ENCODE measurements around the gene RIN2.

The RIN2 gene

GRCh38 chr20:19781235-19781634 is 23.2 kb downstream of the RIN2 start:
- Mint-ChIP-seq H3K4me3 (no peak overlapping the region), H3K9me3 (no peaks in the 10 kb centered on the region), H3K36me3 (ENCODE audit: low read depth) (peaks cover 12% of the 10 kb centered on the region), H3K4me1 (peaks cover 51% of the 10 kb centered on the region), H3K27me3 (ENCODE audit: low read depth) (no peaks in the 10 kb centered on the region), H3K27ac (peak overlapping the region in 1 of 3 experiments; percentile 20)
- TF ChIP-seq CTCF (IDR thresholded peaks at IDR 0.05; ENCODE audit: unreplicated experiment in 3 of 3): no peak

- Mint-ChIP-seq H3K27me3 (ENCODE audit: low read depth) (no peaks in the 10 kb centered on the region), H3K27ac (peak overlapping the region in 1 of 3 experiments; percentile 14), H3K36me3 (ENCODE audit: low read depth) (peaks cover 12% of the 10 kb centered on the region), H3K9me3 (no peaks in the 10 kb centered on the region), H3K4me3 (no peak overlapping the region), H3K4me1 (peaks cover 57% of the 10 kb centered on the region)
- TF ChIP-seq CTCF (IDR thresholded peaks at IDR 0.05; ENCODE audit: unreplicated experiment in 3 of 3): no peak
These were observed 24.6 kb downstream of the RIN2 start for GRCh38 chr20:19782669-19783068.

GRCh38 chr20:19783966-19784401 is 25.9 kb downstream of the RIN2 start:
- TF ChIP-seq CTCF (IDR thresholded peaks at IDR 0.05; ENCODE audit: unreplicated experiment in 3 of 3): no peak
- Mint-ChIP-seq H3K9me3 (peaks cover 7% of the 10 kb centered on the region), H3K27me3 (ENCODE audit: low read depth) (no peaks in the 10 kb centered on the region), H3K36me3 (ENCODE audit: low read depth) (peaks cover 19% of the 10 kb centered on the region), H3K4me1 (peaks cover 57% of the 10 kb centered on the region), H3K27ac (peak overlapping the region; percentile 51 to 67 (median 65)), H3K4me3 (no peak overlapping the region)

- Mint-ChIP-seq H3K27me3 (ENCODE audit: low read depth) (no peaks in the 10 kb centered on the region), H3K36me3 (ENCODE audit: low read depth) (peaks cover 25% of the 10 kb centered on the region), H3K4me1 (peaks cover 57% of the 10 kb centered on the region), H3K9me3 (peaks cover 12% of the 10 kb centered on the region), H3K27ac (peak overlapping the region; percentile 51 to 67 (median 65)), H3K4me3 (peak overlapping the region in 1 of 3 experiments; percentile 28)
- peak; percentile 72 to 78 (median 72) for TF ChIP-seq CTCF (IDR thresholded peaks at IDR 0.05; ENCODE audit: unreplicated experiment in 3 of 3)
These were observed 26.6 kb downstream of the RIN2 start for GRCh38 chr20:19784511-19785172.

- Mint-ChIP-seq H3K27me3 (ENCODE audit: low read depth) (no peaks in the 10 kb centered on the region), H3K27ac (peak overlapping the region; percentile 51 to 69 (median 67)), H3K9me3 (peaks cover 17% of the 10 kb centered on the region), H3K36me3 (ENCODE audit: low read depth) (peaks cover 32% of the 10 kb centered on the region), H3K4me1 (peaks cover 50% of the 10 kb centered on the region), H3K4me3 (peak overlapping the region in 1 of 3 experiments; percentile 28)
- TF ChIP-seq CTCF (IDR thresholded peaks at IDR 0.05; ENCODE audit: unreplicated experiment in 3 of 3): no peak
These were observed 27.3 kb downstream of the RIN2 start for GRCh38 chr20:19785173-19785982.

Data from nephron (organoid).